GM23338 (cell line): ENCODE results near the gene DERA. TPM values are rescaled to one million over a fixed set of nuclear protein-coding genes. Genes with fewer than 3 reads are reported as not detected.

Experiments used
- ATAC-seq: fragments of 200-7000 bp; cut with Tn5 transposase; 3 replicates; pipeline ENCODE4 v1.9.1; 2020
- DNase-seq: peaks from one replicate; pipeline ENCODE4 v3.0.0-alpha.2; 2015; ENCODE audit warnings: low spot score
- H2AFZ ChIP-seq: fragments of 200-600 bp; sonication (generic); 2 replicates; pipeline ENCODE4 v1.8.0; 2016; ENCODE audit warnings: antibody characterized with exemption, mild to moderate bottlenecking, moderate library complexity
- H3F3A ChIP-seq: fragments of 200-600 bp; sonication (generic); replicated peaks from 2 replicates; pipeline ENCODE4 v1.8.0; 2017; ENCODE audit warnings: antibody characterized with exemption, mixed run types, low read depth
- H3K27ac ChIP-seq: fragments of 200-600 bp; sonication (generic); 2 replicates; pipeline ENCODE4 v1.6.1; 2016; ENCODE audit warnings: low read depth
- H3K27me3 ChIP-seq: fragments of 200-600 bp; sonication (generic); 2 replicates; pipeline ENCODE4 v1.8.0; 2016; ENCODE audit warnings: mild to moderate bottlenecking, mixed run types, moderate library complexity; ENCODE audit not compliant: insufficient read depth
- H3K36me3 ChIP-seq: fragments of 200-600 bp; sonication (generic); 2 replicates; pipeline ENCODE4 v1.8.0; 2016; ENCODE audit warnings: mild to moderate bottlenecking; ENCODE audit not compliant: insufficient read depth
- H3K4me1 ChIP-seq: fragments of 200-600 bp; sonication (generic); 2 replicates; pipeline ENCODE4 v1.8.0; 2016; ENCODE audit warnings: mild to moderate bottlenecking, moderate library complexity; ENCODE audit not compliant: insufficient read depth
- H3K4me2 ChIP-seq: fragments of 200-600 bp; sonication (generic); 2 replicates; pipeline ENCODE4 v1.7.1; 2017; ENCODE audit warnings: mixed run types
- H3K4me3 ChIP-seq: fragments of 200-600 bp; sonication (generic); 2 replicates; pipeline ENCODE4 v1.6.1; 2016; ENCODE audit warnings: mixed run types
- H3K79me2 ChIP-seq: fragments of 200-600 bp; sonication (generic); replicated peaks from 2 replicates; pipeline ENCODE4 v1.8.0; 2017; ENCODE audit warnings: mild to moderate bottlenecking; ENCODE audit not compliant: insufficient read depth
- H3K9me2 ChIP-seq: fragments of 200-600 bp; sonication (generic); 2 replicates; pipeline ENCODE4 v1.8.0; 2017; ENCODE audit not compliant: insufficient read depth
- H4K20me1 ChIP-seq: fragments of 200-600 bp; sonication (generic); replicated peaks from 2 replicates; pipeline ENCODE4 v1.8.0; 2017; ENCODE audit warnings: mild to moderate bottlenecking; ENCODE audit not compliant: insufficient read depth
- H3K27ac Mint-ChIP-seq: 2 replicates; pipeline ENCODE4 v1.8.0; 2020; ENCODE audit warnings: inconsistent platforms, mild to moderate bottlenecking, moderate library complexity, mixed read lengths
- H3K27me3 Mint-ChIP-seq: 3 replicates; pipeline ENCODE4 v1.8.0; 2022; ENCODE audit warnings: low read depth, mild to moderate bottlenecking, moderate library complexity, mixed read lengths, inconsistent platforms; ENCODE audit not compliant: insufficient read depth, poor library complexity
- H3K36me3 Mint-ChIP-seq: 3 replicates; pipeline ENCODE4 v1.8.0; 2021; ENCODE audit warnings: low read depth, mild to moderate bottlenecking, inconsistent platforms, moderate library complexity, mixed read lengths
- H3K4me1 Mint-ChIP-seq: 3 replicates; pipeline ENCODE4 v1.8.0; 2020; ENCODE audit warnings: mild to moderate bottlenecking, inconsistent platforms, mixed read lengths
- H3K4me3 Mint-ChIP-seq: 3 replicates; pipeline ENCODE4 v1.8.0; 2021; ENCODE audit warnings: moderate library complexity, mild to moderate bottlenecking, inconsistent platforms, mixed read lengths
- H3K9me3 Mint-ChIP-seq: 3 replicates; pipeline ENCODE4 v1.8.0; 2020; ENCODE audit warnings: moderate library complexity, mild to moderate bottlenecking, inconsistent platforms, mixed read lengths
- CREB1 ChIP-seq: fragments of 250-450 bp; sonication (Bioruptor Pico); IDR thresholded peaks from 2 replicates; pipeline ENCODE4 v1.5.0; 2020; ENCODE audit warnings: low read depth, mild to moderate bottlenecking, moderate library complexity
- CTCF ChIP-seq, 2 experiments: fragments of 200-600 bp in 1 of 2; sonication (generic) in 1 of 2; conservative IDR thresholded peaks; 2 replicates each; pipeline versions ENCODE4 v1.5.1 to v1.6.1; 2016 to 2017; ENCODE audit warnings: antibody characterized with exemption in 2 of 2, low read depth in 2 of 2, mild to moderate bottlenecking in 2 of 2, moderate library complexity in 1 of 2
- ETS1 ChIP-seq: IDR thresholded peaks from 2 replicates; pipeline ENCODE4 v1.6.1; 2016; ENCODE audit warnings: antibody characterized with exemption
- EZH2 ChIP-seq: fragments of 200-600 bp; sonication (generic); IDR thresholded peaks from one replicate; pipeline ENCODE4 v1.8.0; 2017; ENCODE audit warnings: antibody characterized with exemption, mild to moderate bottlenecking, low read depth; ENCODE audit not compliant: unreplicated experiment
- EZH2phosphoT487 ChIP-seq: fragments of 200-600 bp; sonication (generic); IDR thresholded peaks from one replicate; pipeline ENCODE4 v1.8.1; 2018; ENCODE audit warnings: antibody characterized with exemption; ENCODE audit not compliant: unreplicated experiment
- JUNB ChIP-seq: IDR thresholded peaks from one replicate; pipeline ENCODE4 v1.6.1; 2016; ENCODE audit warnings: antibody characterized with exemption; ENCODE audit not compliant: unreplicated experiment
- NANOG ChIP-seq: IDR thresholded peaks from 2 replicates; pipeline ENCODE4 v1.6.1; 2016; ENCODE audit warnings: antibody characterized with exemption, borderline replicate concordance
- POLR2AphosphoS5 ChIP-seq: IDR thresholded peaks from 2 replicates; pipeline ENCODE4 v1.6.1; 2016; ENCODE audit warnings: antibody characterized with exemption, low read depth
- REST ChIP-seq: IDR thresholded peaks from one replicate; pipeline ENCODE4 v1.6.1; 2018; ENCODE audit warnings: antibody characterized with exemption; ENCODE audit not compliant: unreplicated experiment
- STAT1 ChIP-seq: IDR thresholded peaks from one replicate; pipeline ENCODE4 v1.6.1; 2016; ENCODE audit warnings: antibody characterized with exemption; ENCODE audit not compliant: unreplicated experiment
- ZNF114 ChIP-seq: fragments of 250-450 bp; sonication (Bioruptor Pico); IDR thresholded peaks from 2 replicates; pipeline ENCODE4 v1.5.0; 2020; ENCODE audit warnings: mild to moderate bottlenecking, moderate library complexity
- ZNF331 ChIP-seq: fragments of 250-450 bp; sonication (Bioruptor Pico); IDR thresholded peaks from 2 replicates; pipeline ENCODE4 v1.5.0; 2020; ENCODE audit warnings: low read depth, mild to moderate bottlenecking, moderate library complexity
- ZNF462 ChIP-seq: fragments of 250-450 bp; sonication (Bioruptor Pico); IDR thresholded peaks from 2 replicates; pipeline ENCODE4 v1.5.0; 2020; ENCODE audit warnings: mild to moderate bottlenecking, moderate library complexity
- polyA plus RNA-seq: library from polyadenylated mRNA; unstranded; fragments of >200 nt; fragmentation: Nextera tagmentation; extraction: Ambion mirVana; gene quantifications from 2 replicates; pipeline ENCODE4 v1.2.1, GENCODE V29; 2016
- total RNA-seq: library from RNA; depleted of rRNA; stranded (reverse); fragments of >200 nt; shearing (Covaris generic); gene quantifications from 2 replicates; pipeline ENCODE4 v1.2.3, GENCODE V29; 2014

The DERA gene
- total and polyA plus RNA-seq, 2 experiments from 2014 or later: 20.4 to 27.3 TPM

GRCh38 chr12:15893260-15893659 is 17.9 kb upstream of the DERA start:
- Histone ChIP-seq H3K4me2 (no peak overlapping the region), H4K20me1 (peaks cover 30% of the 10 kb centered on the region), H3F3A (no peaks in the 10 kb centered on the region), H3K27ac (no peak overlapping the region), H3K36me3 (peaks cover 50% of the 10 kb centered on the region), H3K79me2 (peaks cover 55% of the 10 kb centered on the region), H3K27me3 (no peaks in the 10 kb centered on the region), H2AFZ (no peak overlapping the region), H3K4me1 (no peaks in the 10 kb centered on the region), H3K4me3 (no peak overlapping the region), H3K9me2 (no peaks in the 10 kb centered on the region)
- no peaks in the 10 kb centered on the region for H3K4me1 Mint-ChIP-seq
- peaks cover 2% of the 10 kb centered on the region for H3K27me3 Mint-ChIP-seq
- ATAC-seq (no peak), DNase-seq (no peak)
- TF ChIP-seq CTCF (conservative IDR thresholded peaks at IDR 0.05; ENCODE audit: low read depth in 2 of 2): no peak
- TF ChIP-seq CREB1 (CRISPR knock-in tag): no peak
- TF ChIP-seq EZH2phosphoT487: no peak
- no peak for TF ChIP-seq ETS1
- no peak for TF ChIP-seq STAT1
- TF ChIP-seq EZH2: no peak
- no peak for TF ChIP-seq ZNF331 (CRISPR knock-in tag)
- TF ChIP-seq REST: no peak
- TF ChIP-seq POLR2AphosphoS5: no peak
- no peak for TF ChIP-seq ZNF462 (CRISPR knock-in tag)
- TF ChIP-seq NANOG: no peak
- TF ChIP-seq JUNB: no peak
- TF ChIP-seq ZNF114 (CRISPR knock-in tag): no peak
- peaks cover 61% of the 10 kb centered on the region for H3K36me3 Mint-ChIP-seq
- no peak overlapping the region for H3K27ac Mint-ChIP-seq
- H3K4me3 Mint-ChIP-seq: no peak overlapping the region
- H3K9me3 Mint-ChIP-seq: no peaks in the 10 kb centered on the region
